ENCODE data around the gene SIRPG. TPM values are rescaled to one million over a fixed set of nuclear protein-coding genes. Genes with fewer than 3 reads are reported as not detected.

SIRPG gene
- total and polyA plus RNA-seq, 4 donors, result 0.32 to 0.71 (median 0.42) TPM; not detected in 1

DNA sequence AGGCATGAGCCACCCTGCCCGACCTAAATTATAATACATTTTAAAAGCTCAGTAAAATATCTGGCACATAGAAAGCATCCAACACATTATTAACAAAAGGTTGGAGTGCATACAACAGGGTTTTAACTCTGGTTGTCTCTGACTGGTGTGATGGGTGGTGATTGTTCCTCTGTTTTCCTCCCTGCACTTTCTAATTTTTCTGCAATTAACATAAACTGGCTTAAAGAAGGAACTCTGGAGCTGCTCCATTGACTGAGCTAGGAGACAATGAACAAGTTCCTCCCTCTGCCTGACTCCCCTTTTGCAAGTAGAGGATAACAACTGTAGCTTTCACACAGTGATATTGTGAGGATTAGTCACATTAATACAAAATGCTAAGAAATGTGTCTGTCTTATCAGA lies 48.5 kb upstream of the SIRPG start:
- no peak overlapping the region for H3K4me3 ChIP-seq (ENCODE audit: low read depth in 1 of 3, low read length in 3 of 3)
- WGBS, result 84% methylated on average over 1 of the region's 1 CpG
- no peaks in the 10 kb centered on the region for H3K36me3 ChIP-seq (ENCODE audit: control insufficient read depth in 4 of 4, insufficient read depth in 3 of 4, low read depth in 1 of 4, low read length in 3 of 4)
- no peak for DNase-seq (ENCODE audit: low spot score)
- H3K27me3 ChIP-seq (ENCODE audit: control insufficient read depth in 4 of 4, insufficient read depth in 4 of 4, low read length in 3 of 4), result peaks cover 0 to 4% (median 0%) of the 10 kb centered on the region in 4 donors
- peaks cover 0 to 4% (median 0%) of the 10 kb centered on the region in 4 donors for H3K9me3 ChIP-seq (ENCODE audit: control insufficient read depth in 4 of 4, low read length in 3 of 4)
- TF ChIP-seq GABPA (IDR thresholded peaks at IDR 0.05 in 1 of 2, conservative IDR thresholded peaks at IDR 0.05 in 1 of 2), result no peak
- TF ChIP-seq YY1 (IDR thresholded peaks at IDR 0.05), result no peak
- TF ChIP-seq SP1 (IDR thresholded peaks at IDR 0.05), result no peak
- TF ChIP-seq HNF4A (conservative IDR thresholded peaks at IDR 0.05), result no peak
- TF ChIP-seq EGR1 (IDR thresholded peaks at IDR 0.05; ENCODE audit: low read depth in 2 of 2), result no peak
- TF ChIP-seq TAF1 (conservative IDR thresholded peaks at IDR 0.05), result no peak
- no peak overlapping the region for H3K27ac ChIP-seq (ENCODE audit: low read depth in 1 of 2, low read length in 2 of 2)
- no peaks in the 10 kb centered on the region for H3K4me1 ChIP-seq (ENCODE audit: control insufficient read depth in 4 of 4, insufficient read depth in 4 of 4, low read length in 3 of 4)
- H3K9ac ChIP-seq (ENCODE audit: low read depth in 1 of 2, low read length in 2 of 2), result no peak overlapping the region

DNA sequence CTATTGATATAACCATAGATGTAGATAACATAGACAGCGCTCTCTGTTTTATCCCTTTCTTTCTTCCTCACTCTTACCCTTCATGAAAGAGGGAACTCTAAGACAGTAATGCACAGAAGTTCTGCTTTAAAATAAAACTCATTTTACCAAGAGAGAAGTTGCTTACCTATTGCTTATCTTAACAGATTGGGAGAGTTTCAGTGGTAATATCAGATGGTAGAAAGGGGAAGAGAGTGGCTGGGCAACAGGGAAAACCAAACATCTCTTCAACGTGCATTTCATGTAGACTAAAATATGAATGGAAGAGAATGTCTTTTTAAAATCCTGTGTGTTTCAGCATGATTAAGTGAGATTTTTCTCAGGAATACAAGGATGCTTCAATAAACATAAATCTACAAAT lies 45.3 kb upstream of the SIRPG start:
- H3K4me3 ChIP-seq (ENCODE audit: low read depth in 1 of 3, low read length in 3 of 3), result no peak overlapping the region
- 68% methylated on average over 2 of the region's 2 CpGs for WGBS
- no peaks in the 10 kb centered on the region for H3K9me3 ChIP-seq (ENCODE audit: control insufficient read depth in 4 of 4, low read length in 3 of 4)
- TF ChIP-seq, protein P1, sequence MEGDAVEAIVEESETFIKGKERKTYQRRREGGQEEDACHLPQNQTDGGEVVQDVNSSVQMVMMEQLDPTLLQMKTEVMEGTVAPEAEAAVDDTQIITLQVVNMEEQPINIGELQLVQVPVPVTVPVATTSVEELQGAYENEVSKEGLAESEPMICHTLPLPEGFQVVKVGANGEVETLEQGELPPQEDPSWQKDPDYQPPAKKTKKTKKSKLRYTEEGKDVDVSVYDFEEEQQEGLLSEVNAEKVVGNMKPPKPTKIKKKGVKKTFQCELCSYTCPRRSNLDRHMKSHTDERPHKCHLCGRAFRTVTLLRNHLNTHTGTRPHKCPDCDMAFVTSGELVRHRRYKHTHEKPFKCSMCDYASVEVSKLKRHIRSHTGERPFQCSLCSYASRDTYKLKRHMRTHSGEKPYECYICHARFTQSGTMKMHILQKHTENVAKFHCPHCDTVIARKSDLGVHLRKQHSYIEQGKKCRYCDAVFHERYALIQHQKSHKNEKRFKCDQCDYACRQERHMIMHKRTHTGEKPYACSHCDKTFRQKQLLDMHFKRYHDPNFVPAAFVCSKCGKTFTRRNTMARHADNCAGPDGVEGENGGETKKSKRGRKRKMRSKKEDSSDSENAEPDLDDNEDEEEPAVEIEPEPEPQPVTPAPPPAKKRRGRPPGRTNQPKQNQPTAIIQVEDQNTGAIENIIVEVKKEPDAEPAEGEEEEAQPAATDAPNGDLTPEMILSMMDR (IDR thresholded peaks at IDR 0.05; ENCODE audit: low read depth, low read length, missing input control), result no peak
- TF ChIP-seq HNF4G (IDR thresholded peaks at IDR 0.05) (no peak), ZBTB33 (IDR thresholded peaks at IDR 0.05) (no peak), NR2F2 (IDR thresholded peaks at IDR 0.05) (no peak), YY1 (IDR thresholded peaks at IDR 0.05) (no peak), MAX (IDR thresholded peaks at IDR 0.05) (no peak), EGR1 (IDR thresholded peaks at IDR 0.05; ENCODE audit: low read depth in 2 of 2) (no peak), RXRA (IDR thresholded peaks at IDR 0.05) (no peak), FOXA1 (IDR thresholded peaks at IDR 0.05) (no peak), ATF3 (IDR thresholded peaks at IDR 0.05) (no peak)
- H3K27me3 ChIP-seq (ENCODE audit: control insufficient read depth in 4 of 4, insufficient read depth in 4 of 4, low read length in 3 of 4), result peaks cover 0 to 4% (median 0%) of the 10 kb centered on the region in 4 donors
- no peaks in the 10 kb centered on the region for H3K36me3 ChIP-seq (ENCODE audit: control insufficient read depth in 4 of 4, insufficient read depth in 3 of 4, low read depth in 1 of 4, low read length in 3 of 4)
- no peak for DNase-seq (ENCODE audit: low spot score)
- H3K27ac ChIP-seq (ENCODE audit: low read depth in 1 of 2, low read length in 2 of 2), result no peak overlapping the region
- no peak overlapping the region for H3K9ac ChIP-seq (ENCODE audit: low read depth in 1 of 2, low read length in 2 of 2)
- no peaks in the 10 kb centered on the region for H3K4me1 ChIP-seq (ENCODE audit: control insufficient read depth in 4 of 4, insufficient read depth in 4 of 4, low read length in 3 of 4)

DNA sequence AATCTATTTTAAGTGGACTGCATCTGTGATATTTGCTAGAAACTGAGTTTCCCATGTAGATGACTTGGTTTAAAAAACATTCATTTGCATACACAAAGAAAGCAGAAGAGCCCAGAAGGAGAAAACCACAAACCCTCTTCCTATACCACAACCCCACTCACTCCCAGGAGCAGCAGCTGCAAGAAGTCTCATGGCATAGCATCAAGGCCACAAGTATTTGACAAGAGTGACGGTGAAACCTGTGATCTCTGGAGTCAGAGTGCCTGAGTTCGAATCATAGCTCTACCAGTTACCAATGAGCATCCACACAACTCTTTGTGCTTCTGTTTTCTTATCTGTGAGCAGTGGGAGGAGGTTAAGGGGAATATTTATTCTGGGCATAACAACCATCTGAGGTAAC lies 44.7 kb upstream of the SIRPG start:
- Histone ChIP-seq H3K27me3 (ENCODE audit: control insufficient read depth in 4 of 4, insufficient read depth in 4 of 4, low read length in 3 of 4) (peaks cover 0 to 2% (median 0%) of the 10 kb centered on the region in 4 donors), H3K27ac (ENCODE audit: low read depth in 1 of 2, low read length in 2 of 2) (no peak overlapping the region), H3K4me1 (ENCODE audit: control insufficient read depth in 4 of 4, insufficient read depth in 4 of 4, low read length in 3 of 4) (no peaks in the 10 kb centered on the region), H3K36me3 (ENCODE audit: control insufficient read depth in 4 of 4, insufficient read depth in 3 of 4, low read depth in 1 of 4, low read length in 3 of 4) (no peaks in the 10 kb centered on the region), H3K9ac (ENCODE audit: low read depth in 1 of 2, low read length in 2 of 2) (no peak overlapping the region), H3K9me3 (ENCODE audit: control insufficient read depth in 4 of 4, low read length in 3 of 4) (no peaks in the 10 kb centered on the region), H3K4me3 (ENCODE audit: low read depth in 1 of 3, low read length in 3 of 3) (no peak overlapping the region)
- 71% methylated on average over 2 of the region's 2 CpGs for WGBS
- DNase-seq (ENCODE audit: low spot score), result no peak
- TF ChIP-seq TAF1 (conservative IDR thresholded peaks at IDR 0.05), result no peak

All from liver (tissue), 9 donors.